Sigmoid colon (tissue), 3 donors: ENCODE data around the gene PINK1.

Experiments
- POLR2A ChIP-seq, 2 donors: fragments of 450-650 bp; IDR thresholded peaks; one replicate each; pipeline ENCODE4 v1.6.1; 2016; ENCODE audit warnings: antibody characterized with exemption in 2 of 2, mild to moderate bottlenecking in 2 of 2, moderate library complexity in 2 of 2
- TF ChIP-seq, protein P1 (sequence below), 4 experiments: fragments of 450-650 bp in 3 of 4; fragments of 200-600 bp in 1 of 4; IDR thresholded peaks; one replicate each; pipeline ENCODE4 v1.5.1; 2016 to 2019; ENCODE audit warnings: antibody characterized with exemption in 4 of 4, mild to moderate bottlenecking in 3 of 4, moderate library complexity in 2 of 4

- TF ChIP-seq POLR2A (IDR thresholded peaks at IDR 0.05), result no peak
- TF ChIP-seq, protein P1, sequence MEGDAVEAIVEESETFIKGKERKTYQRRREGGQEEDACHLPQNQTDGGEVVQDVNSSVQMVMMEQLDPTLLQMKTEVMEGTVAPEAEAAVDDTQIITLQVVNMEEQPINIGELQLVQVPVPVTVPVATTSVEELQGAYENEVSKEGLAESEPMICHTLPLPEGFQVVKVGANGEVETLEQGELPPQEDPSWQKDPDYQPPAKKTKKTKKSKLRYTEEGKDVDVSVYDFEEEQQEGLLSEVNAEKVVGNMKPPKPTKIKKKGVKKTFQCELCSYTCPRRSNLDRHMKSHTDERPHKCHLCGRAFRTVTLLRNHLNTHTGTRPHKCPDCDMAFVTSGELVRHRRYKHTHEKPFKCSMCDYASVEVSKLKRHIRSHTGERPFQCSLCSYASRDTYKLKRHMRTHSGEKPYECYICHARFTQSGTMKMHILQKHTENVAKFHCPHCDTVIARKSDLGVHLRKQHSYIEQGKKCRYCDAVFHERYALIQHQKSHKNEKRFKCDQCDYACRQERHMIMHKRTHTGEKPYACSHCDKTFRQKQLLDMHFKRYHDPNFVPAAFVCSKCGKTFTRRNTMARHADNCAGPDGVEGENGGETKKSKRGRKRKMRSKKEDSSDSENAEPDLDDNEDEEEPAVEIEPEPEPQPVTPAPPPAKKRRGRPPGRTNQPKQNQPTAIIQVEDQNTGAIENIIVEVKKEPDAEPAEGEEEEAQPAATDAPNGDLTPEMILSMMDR (IDR thresholded peaks at IDR 0.05), result no peak
These were observed 50.4 kb downstream of the PINK1 start for GRCh38 chr1:20683614-20684013.
